ENCODE data around the gene UFL1. TPM values are rescaled to one million over a fixed set of nuclear protein-coding genes. Genes with fewer than 3 reads are reported as not detected.

Gene UFL1
- total and polyA plus RNA-seq, 2 donors (not counting 3 experiments of a cell fraction or from before 2014, with no cell fraction given): 3.4 to 18.3 TPM

DNA sequence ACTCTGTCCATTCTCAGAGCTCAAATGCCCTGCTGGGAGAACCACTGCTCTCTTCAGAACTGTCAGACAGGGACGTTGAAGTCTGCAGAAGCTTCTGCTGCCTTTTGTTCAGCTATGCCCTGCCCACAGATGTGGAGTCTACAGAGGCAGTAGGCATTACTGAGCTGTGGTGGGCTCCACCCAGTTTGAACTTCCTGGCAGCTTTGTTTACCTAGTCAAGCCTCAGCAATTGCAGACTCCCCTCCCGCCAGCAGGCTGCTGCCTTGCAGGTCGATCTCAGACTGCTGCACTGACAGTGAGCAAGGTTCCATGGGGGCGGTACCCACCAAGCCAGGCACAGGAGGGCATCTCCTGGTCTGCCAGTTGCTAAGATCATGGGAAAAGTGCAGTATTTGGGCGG, 21.8 kb upstream of the UFL1 start:
- Histone ChIP-seq H3K9me3 (replicated peaks; ENCODE audit: control insufficient read depth, insufficient read depth, low read length) (no peaks in the 10 kb centered on the region), H3K4me3 (replicated peaks in 1 of 3; ENCODE audit: insufficient read depth in 1 of 3, low read depth in 1 of 3, low read length in 3 of 3) (no peak overlapping the region), H3K79me2 (ENCODE audit: control insufficient read depth, insufficient read depth, low read length) (no peaks in the 10 kb centered on the region), H3K4me1 (ENCODE audit: control insufficient read depth, extremely low read depth, insufficient read depth, low read length) (no peaks in the 10 kb centered on the region), H3K36me3 (ENCODE audit: control insufficient read depth in 2 of 2, extremely low read depth in 1 of 2, insufficient read depth in 2 of 2, low read length in 2 of 2) (no peaks in the 10 kb centered on the region), H2AFZ (ENCODE audit: low read depth, low read length) (no peak overlapping the region), H3K9ac (replicated peaks; ENCODE audit: extremely low read depth, insufficient read depth, low read length) (no peak overlapping the region), H3K9me1 (replicated peaks; ENCODE audit: control insufficient read depth, extremely low read depth, insufficient read depth, low read length) (no peaks in the 10 kb centered on the region), H3K27me3 (ENCODE audit: control insufficient read depth in 2 of 2, insufficient read depth in 2 of 2, low read length in 2 of 2) (no peaks in the 10 kb centered on the region), H3K27ac (ENCODE audit: insufficient read depth, low read depth, low read length) (no peak overlapping the region), H3K4me2 (ENCODE audit: insufficient read depth, low read length) (no peak overlapping the region), H4K20me1 (replicated peaks; ENCODE audit: control insufficient read depth, extremely low read depth, insufficient read depth, low read length) (no peaks in the 10 kb centered on the region)
- no peak for TF ChIP-seq EZH2 (IDR thresholded peaks at IDR 0.05; ENCODE audit: borderline replicate concordance, low read depth, low read length, severe bottlenecking)
- TF ChIP-seq MYC (IDR thresholded peaks at IDR 0.05; ENCODE audit: low read depth, low read length): no peak
- no TSS peak for BruUV-seq (replicated peaks)
- dilution Hi-C loops (cut with MboI; ENCODE audit: extremely low pct_ligation_motif_present, low sequenced_read_pairs) (no loop called here), intact Hi-C loops (cut with micrococcal nuclease) (no loop called here)
- DNase-seq (ENCODE audit: low read depth, low spot score) (no peak), FAIRE-seq (no peak)
- ChIA-PET CTCF (no interaction called here), POLR2A (no interaction called here)

DNA sequence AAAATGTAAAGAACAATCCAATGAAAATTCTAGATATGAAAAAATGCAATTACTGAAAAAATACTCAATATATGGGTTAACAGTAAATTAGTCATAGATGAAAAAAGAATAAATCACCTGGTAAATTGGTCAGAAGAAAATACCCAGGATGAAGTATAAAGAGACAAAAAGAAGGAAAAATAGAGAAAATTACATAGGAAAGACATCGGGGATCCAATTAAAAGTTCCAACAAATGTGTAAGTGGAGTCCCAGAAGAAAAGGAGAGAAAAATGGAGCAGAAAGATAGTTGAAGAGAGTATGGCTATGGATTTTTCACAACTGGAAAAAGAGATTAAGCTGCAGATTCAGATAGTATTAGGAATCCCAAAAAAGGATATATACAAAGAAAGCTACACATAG, 18.7 kb upstream of the UFL1 start:
- Histone ChIP-seq H3K36me3 (ENCODE audit: control insufficient read depth in 2 of 2, extremely low read depth in 1 of 2, insufficient read depth in 2 of 2, low read length in 2 of 2) (no peaks in the 10 kb centered on the region), H4K20me1 (replicated peaks; ENCODE audit: control insufficient read depth, extremely low read depth, insufficient read depth, low read length) (no peaks in the 10 kb centered on the region), H3K4me3 (replicated peaks in 1 of 3; ENCODE audit: insufficient read depth in 1 of 3, low read depth in 1 of 3, low read length in 3 of 3) (no peak overlapping the region), H3K9me1 (replicated peaks; ENCODE audit: control insufficient read depth, extremely low read depth, insufficient read depth, low read length) (no peaks in the 10 kb centered on the region), H2AFZ (ENCODE audit: low read depth, low read length) (no peak overlapping the region), H3K27me3 (ENCODE audit: control insufficient read depth in 2 of 2, insufficient read depth in 2 of 2, low read length in 2 of 2) (no peaks in the 10 kb centered on the region), H3K27ac (ENCODE audit: insufficient read depth, low read depth, low read length) (no peak overlapping the region), H3K79me2 (ENCODE audit: control insufficient read depth, insufficient read depth, low read length) (no peaks in the 10 kb centered on the region), H3K9me3 (replicated peaks; ENCODE audit: control insufficient read depth, insufficient read depth, low read length) (no peaks in the 10 kb centered on the region), H3K9ac (replicated peaks; ENCODE audit: extremely low read depth, insufficient read depth, low read length) (no peak overlapping the region), H3K4me1 (ENCODE audit: control insufficient read depth, extremely low read depth, insufficient read depth, low read length) (no peaks in the 10 kb centered on the region), H3K4me2 (ENCODE audit: insufficient read depth, low read length) (no peak overlapping the region)
- TF ChIP-seq, protein P1, sequence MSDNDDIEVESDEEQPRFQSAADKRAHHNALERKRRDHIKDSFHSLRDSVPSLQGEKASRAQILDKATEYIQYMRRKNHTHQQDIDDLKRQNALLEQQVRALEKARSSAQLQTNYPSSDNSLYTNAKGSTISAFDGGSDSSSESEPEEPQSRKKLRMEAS (IDR thresholded peaks at IDR 0.05; ENCODE audit: insufficient read depth, insufficient read length): no peak
- TF ChIP-seq, protein P2, sequence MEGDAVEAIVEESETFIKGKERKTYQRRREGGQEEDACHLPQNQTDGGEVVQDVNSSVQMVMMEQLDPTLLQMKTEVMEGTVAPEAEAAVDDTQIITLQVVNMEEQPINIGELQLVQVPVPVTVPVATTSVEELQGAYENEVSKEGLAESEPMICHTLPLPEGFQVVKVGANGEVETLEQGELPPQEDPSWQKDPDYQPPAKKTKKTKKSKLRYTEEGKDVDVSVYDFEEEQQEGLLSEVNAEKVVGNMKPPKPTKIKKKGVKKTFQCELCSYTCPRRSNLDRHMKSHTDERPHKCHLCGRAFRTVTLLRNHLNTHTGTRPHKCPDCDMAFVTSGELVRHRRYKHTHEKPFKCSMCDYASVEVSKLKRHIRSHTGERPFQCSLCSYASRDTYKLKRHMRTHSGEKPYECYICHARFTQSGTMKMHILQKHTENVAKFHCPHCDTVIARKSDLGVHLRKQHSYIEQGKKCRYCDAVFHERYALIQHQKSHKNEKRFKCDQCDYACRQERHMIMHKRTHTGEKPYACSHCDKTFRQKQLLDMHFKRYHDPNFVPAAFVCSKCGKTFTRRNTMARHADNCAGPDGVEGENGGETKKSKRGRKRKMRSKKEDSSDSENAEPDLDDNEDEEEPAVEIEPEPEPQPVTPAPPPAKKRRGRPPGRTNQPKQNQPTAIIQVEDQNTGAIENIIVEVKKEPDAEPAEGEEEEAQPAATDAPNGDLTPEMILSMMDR (IDR thresholded peaks at IDR 0.05; ENCODE audit: extremely low read depth in 1 of 2, insufficient read depth in 1 of 2, low read depth in 1 of 2, low read length in 2 of 2): no peak
- TF ChIP-seq GATA2 (IDR thresholded peaks at IDR 0.05; ENCODE audit: insufficient read depth, insufficient read length, low read depth, low read length): no peak
- no peak for TF ChIP-seq POLR2AphosphoS5 (IDR thresholded peaks at IDR 0.05; ENCODE audit: insufficient read depth, low read depth, low read length)
- no peak for TF ChIP-seq EZH2 (IDR thresholded peaks at IDR 0.05; ENCODE audit: borderline replicate concordance, low read depth, low read length, severe bottlenecking)
- ChIA-PET CTCF (no interaction called here), POLR2A (no interaction called here)
- no peak for DNase-seq (ENCODE audit: low read depth, low spot score)
- dilution Hi-C loops (cut with MboI; ENCODE audit: extremely low pct_ligation_motif_present, low sequenced_read_pairs) (no loop called here), intact Hi-C loops (cut with micrococcal nuclease) (no loop called here)
- BruUV-seq (replicated peaks): no TSS peak
- FAIRE-seq: no peak

All from endothelial cell of umbilical vein (primary cell).